Stimulated activated CD8-positive, alpha-beta memory T cell treated with anti-CD3 and anti-CD28 coated beads, Interleukin-7, amount 100 ng/mL, for 24 hours (primary cell): ENCODE results near the gene ME1.
"Not testable (repeated sequence)": the region's sequence is repeated elsewhere in the genome, so short reads cannot be mapped to it uniquely, and the experiment has no call there.

ENCODE experiments used
- DNase-seq: peaks from one replicate; pipeline ENCODE4 v3.0.0-alpha.2; 2020; ENCODE audit warnings: low read depth

Gene ME1

DNA sequence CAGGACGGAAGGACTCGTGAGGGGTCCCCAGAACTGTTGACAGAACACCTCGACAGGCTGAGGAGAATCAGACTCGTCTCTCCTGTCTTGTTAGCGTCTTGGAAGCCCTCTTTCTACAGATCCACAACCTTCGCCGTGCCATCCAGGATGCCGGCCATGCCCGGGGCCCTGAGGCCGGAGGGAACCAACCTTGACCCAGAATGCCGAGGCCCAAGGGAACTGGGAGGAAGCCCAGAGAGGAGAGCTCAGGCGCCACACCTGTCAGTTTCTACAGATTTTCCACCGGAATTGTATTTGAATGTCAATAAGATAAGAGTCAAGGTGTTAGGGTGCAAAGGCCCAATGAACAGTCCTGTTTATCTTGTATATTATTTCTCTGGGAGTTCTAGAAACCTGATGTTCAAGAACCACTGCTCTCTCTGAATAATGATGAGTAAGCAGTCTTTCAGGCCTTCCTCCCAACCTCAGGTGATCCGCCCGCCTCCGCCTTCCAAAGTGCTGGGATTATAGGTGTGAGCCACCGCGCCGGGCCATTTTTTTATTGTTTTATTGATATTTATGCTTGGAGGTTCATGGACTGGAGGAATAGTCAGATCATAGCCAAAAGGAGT lies 799 bp upstream of the ME1 start:
- no peak for DNase-seq

DNA sequence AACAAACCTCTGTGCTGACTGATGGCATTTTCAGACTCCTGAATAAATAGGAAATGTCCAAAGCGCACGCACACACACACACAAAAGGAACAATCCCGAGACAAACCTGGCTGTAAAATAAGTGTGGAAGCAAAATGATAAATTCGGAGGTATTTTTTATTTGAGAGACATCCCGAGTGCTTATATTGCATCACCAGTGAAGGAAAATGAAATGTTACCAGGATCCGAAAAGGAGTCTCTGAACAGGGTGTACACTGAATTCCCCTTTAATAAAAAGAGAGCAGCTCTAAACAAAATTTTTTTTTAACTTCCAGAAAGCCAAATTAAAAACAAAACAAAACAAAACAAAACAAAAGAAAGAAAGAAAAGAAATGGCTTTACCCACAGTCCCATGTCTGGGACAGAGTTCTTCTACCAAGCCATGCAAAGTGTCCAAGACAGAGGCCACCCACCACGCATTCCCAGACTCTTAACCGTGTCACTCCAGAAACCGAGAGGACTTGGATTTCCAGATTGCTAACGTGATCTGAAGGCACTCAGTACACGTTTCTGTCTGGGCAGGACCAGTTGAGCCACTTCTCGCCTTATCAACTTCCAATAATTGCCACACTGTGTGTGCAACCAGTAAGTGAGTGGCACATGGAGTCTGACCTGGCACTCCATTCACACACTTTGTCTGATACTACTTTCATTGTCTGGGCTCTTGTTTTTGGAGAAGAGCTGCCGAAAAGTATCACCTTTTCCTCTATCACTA lies 817 bp downstream of the ME1 start:
- DNase-seq, result no peak

DNA sequence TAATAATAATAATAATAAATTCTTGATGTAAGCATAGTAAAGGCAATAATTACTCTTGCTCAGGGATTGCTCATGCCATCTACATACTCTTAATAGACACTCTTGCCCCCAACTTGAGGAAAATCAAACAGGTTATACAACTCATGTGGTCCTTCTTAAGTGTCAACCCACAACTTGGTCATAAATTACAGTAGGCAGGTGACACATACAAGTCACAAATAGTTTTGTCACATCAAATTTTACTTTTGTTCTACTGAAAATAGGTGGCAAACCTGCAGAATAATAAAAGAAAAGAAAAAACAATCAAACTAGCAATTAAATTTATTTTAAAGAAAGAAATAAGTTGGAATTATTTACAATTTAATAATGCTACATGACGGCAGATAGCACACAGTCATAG lies 1.6 kb downstream of the ME1 start:
- DNase-seq, result no peak

DNA sequence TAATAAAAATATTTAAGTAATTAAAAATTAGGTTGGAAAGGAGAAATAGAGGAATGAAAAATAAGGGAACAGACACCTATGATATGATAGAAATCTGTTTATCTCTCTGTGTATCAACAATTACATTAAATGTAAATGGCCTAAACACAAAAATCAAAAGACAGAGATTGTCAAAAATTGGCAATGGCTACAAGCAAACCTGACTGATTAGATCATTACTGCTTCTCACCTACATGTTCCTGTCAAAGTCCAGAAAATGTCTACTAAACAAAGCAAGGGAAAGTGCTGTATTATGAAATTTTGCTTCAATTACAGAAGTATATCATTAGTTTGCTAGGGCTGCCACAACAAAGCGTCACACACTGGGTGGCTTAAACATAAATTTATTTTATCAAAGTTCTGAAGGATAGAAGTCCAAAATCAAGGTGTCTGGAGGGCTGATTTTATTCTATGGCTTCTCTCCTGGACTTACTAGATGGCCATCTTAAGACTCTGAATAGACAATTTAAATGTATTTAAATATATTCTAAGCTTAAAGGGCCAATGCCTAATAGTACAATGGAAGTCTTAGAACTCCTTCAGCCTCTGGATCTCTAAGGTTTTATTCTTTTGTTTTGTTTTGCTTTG lies 6.3 kb downstream of the ME1 start:
- DNase-seq, result no peak

DNA sequence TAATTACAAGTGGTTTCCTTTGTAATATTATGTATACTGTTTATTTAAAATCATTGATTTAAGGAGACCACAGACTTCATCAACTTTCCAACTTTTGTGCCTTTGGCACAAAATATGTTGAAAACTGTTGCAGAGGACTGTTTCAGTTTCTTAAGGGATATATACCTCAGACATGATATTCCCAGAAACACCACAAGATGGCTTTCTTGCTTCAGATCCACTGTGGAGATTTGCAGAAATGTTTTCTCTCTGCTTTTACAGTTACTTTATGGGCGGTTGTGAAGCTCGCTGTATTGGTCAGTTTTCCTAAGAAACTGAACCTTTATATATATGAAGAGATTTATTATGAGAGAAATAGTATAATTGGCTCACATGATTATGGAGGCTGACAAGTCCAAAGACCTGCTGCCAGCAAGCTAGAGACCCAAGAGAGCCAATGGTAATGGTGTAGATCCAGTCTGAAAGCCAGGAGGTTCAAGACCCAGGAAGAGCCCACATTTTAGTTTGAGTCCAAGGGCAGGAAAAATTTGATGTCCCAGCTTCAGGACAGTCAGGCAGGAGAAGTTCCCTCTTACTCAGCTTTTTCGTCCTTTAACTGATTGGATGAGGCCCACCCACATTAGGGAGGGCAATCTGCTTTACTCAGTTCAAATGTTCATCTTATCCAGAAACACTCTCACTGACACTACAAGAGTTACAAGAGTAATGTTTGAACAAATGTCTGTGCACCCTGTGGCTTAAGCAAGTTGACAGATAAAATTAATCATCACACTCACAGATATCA lies 12.8 kb downstream of the ME1 start:
- DNase-seq, result no peak

DNA sequence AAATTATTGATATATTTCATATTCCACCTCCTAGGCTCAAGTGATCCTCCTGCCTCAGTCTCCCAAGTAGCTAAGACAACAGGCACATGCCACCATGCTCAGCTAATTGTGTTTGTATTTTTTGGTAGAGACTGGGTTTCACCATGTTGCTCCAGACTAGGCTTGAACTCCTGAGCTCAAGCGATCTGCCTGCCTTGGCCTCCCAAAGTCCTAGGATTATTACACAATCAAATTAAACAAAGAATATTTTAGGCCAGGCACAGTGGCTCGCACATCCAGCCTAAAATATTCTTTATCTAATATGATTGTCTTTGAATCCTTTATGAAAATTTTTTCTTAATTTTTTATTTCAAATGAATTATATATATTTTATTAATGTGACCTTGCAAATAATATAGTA lies 17.8 kb downstream of the ME1 start:
- no peak for DNase-seq

DNA sequence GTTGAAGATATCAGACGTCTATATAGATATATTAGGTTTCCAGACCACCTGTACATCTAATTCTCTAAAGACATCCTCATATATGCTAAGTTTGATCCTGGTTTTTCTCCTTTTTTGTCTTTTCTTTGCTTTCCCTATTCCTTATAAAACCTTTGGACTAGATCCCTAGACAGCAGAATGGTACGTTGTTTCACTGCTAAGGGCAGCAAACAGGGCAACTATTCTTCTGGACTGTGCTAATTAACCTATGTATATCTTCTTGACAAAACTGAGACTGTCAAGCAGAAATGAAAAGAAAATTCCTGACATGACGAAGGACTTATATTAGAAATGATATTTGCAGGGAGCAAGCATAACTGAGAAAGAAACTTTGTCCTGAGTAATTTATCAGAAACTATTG lies 19.1 kb downstream of the ME1 start:
- no peak for DNase-seq

DNA sequence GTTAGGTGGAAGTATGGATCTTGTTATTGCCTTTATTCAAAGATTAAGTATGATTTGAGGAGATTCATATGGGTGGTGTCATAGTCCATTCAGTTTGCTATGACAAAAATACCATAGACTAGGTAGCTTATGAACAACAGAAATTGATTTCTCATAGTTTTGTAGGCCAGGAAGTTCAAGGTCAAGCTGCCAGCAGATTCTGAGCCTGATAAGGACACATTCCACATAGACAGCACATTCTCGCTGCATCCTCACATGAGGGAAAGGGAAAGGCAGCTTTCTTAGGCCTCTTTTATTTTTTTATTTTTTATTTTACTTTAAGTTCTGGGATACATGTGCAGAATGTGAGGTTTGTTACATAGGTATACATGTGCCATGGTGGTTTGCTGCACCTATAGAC lies 27.7 kb downstream of the ME1 start:
- no peak for DNase-seq

DNA sequence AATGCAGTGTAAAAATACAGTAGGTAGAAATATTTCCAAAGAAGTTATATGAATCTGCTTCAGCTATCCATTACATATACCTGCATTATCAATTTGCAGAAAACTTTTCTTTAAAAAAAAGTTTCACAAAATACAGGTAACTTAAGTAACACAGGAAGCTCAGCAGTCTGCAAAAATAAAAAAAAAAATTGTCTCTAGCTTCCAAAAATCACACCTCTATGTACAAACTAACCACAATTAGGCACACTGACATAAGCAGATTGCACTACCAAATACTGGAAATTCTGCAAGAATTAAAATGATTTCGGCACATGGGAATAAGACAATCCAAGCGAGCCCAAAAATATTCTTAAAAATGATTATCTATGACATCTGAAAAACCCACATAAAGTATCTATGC lies 41.2 kb downstream of the ME1 start:
- no peak for DNase-seq

DNA sequence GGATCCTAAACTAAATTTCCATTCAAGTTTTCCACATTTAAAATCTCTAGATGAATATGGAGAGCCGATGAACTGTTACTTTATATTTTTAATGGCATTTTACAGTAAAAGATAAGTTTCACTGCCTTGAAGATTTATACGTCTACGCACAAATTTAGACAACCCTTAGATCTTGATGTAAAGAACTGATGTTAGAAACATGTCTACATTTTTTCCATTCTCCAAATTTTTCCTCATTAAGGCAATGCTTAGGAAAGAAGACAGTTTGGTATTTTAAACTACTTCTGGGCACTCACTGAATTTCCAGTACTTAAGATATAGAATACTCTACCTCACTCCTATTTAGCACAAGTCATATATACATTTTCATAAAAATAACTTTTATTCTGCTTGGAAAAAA lies 45.4 kb downstream of the ME1 start:
- DNase-seq, result no peak

DNA sequence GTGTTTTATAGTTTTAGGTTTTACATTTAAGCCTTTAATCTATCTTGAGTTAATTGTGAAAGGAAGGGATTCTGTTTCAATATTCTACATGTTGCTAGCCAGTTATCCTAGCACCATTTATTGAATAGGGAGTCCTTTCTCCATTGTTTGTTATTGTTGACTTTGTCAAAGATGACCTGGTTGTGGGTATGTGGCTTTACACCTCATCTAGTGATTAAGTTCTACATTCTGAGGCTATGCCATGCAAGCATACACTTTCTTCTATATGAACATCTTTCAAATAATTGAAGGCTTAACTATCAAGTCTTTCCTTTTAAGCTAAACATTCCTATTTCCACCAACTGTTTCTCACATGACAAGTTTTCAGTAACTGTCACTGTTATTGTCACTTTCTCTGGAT lies 46.1 kb downstream of the ME1 start:
- DNase-seq, result no peak

DNA sequence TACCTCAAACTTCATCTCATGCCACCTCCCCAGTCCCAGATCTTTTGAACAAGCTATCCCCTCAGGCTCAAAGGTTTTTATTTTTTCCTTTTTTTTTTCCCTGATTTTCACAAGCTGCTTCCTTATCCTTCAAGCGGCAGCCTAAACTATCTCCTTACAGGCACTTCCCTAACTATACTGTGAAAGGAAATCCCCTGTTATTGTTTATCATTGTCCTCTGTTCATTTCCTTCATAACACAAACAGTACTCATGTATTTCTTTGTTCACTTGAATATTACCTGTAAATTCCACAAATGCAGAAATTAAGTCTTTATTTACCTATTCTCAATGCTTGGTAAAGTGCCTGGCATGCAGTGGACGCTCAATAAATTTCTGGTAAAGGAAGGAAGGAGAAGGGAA lies 48.9 kb downstream of the ME1 start:
- no peak for DNase-seq

DNA sequence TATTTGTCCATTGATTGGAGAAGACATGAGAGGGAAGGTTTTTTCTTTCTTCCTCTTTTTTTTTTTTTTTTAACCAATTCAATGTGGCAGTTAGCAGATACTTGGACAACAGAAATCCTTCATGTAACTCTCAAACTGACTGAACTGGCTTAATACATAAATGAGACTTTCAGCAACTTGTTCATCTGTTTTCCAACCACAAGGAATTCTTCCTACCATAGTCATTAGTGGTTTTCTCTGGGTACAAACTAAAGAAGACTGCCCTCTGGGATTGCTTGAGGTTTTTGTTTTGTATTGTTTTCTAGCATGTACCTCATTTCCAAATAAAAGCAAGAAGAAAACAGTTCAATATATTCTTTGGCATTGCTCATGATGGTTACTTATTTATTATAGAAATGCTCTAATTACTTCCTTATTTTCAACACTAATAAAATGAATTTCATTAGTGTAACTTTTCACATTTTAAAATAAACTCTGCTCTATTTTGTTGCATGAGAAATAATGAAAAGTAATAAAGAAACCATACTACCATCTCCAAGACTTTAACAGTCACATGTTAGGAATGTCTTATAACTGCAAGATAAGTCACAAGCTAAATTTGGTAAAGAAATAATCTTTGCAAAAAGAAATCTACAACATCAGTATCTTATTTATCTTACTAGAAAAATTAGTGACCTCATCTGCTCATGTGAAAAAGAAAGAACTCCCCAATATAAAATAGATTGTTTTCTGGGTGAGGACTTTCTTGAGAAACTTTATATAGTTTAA lies 52.0 kb downstream of the ME1 start:
- DNase-seq, result no peak

DNA sequence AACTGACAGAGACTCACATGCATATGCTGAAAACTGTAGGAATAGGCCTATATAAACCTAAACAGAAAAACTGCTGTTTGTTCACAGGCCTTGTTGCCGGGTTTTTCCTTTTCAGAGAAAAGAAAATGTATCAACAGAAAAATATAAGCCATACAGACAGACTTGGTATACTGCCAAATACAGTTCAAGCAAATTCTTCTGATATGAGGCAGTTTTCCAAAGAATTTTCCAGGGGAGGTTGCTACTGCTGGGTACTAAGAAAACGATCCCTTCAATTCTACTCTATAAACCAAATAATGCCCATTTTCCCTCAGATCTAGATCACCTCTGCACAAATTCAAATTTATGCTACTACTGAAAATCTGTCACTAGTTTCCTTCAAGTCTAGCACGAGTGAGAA lies 59.4 kb downstream of the ME1 start:
- no peak for DNase-seq

DNA sequence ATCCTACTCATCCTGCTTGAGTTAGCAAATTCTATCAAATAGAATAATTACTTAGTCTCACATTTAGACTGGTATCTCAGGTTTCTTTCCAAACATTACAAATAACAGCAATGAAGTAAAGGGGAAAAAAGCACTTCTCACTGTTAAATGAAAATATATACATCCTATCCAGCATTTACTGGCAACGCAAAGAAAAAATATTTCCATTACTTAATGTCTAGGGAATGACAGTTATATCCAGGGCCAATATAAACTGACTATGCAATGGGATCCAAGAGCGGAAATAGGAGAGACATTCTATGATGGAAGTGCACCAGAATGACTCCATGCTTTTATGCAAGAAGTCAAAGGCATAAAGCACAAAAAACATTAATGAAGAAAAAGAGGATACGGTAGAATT lies 60.3 kb downstream of the ME1 start:
- DNase-seq, result no peak

DNA sequence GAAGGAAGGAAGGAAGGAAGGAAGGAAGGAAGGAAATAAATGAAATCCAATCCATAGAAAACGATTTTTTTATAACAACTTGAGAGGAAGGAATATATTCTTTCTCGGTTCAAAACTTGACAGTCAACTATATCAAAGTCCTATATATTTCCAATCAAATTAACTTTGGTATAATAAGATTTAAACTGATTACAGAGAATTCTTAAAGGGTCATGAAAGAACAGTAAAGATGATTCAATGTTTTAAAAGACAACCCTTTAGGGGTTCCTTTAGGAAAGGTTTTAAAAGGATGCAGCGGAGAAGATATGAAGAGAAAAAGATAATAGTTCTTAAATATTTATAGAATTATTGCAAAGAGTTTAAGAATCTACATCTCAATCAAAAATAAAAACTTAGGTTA lies 61.2 kb downstream of the ME1 start:
- no peak for DNase-seq

DNA sequence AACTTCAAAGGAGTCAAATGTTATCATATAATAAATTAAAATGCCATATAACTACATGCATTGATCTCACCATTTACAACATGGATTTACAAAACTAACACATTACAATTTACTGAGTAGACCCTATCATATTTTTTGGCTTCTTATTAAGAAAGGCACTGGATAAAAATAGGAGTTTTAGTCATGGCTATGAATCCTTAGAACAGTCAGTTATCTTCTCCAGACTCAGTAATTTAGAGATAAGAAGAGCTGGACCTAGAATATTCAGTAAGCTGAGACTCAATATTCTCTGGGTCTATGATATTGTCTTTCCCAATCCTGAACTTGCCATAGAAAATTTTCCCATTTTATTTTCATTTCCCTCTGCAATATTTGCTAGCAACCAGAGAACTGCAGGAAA lies 62.3 kb downstream of the ME1 start:
- no peak for DNase-seq

DNA sequence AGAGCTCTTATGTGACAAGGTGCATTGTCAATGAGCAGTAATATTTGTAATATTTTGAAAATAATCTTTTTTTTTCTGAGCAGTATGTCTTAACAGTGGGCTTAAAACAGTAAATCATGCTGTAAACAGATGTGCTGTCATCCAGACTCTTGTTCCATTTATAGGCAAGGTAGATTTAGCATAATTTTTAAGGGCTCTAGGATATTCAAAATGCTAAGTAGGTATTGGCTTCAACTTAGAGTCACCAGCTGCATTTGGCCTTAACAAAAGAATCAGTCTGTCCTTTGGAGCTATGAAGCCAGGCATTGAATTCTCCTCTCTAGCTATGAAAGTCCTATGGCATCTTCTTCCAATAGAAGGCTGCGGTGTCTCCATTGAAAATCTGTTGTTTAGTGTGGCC lies 63.7 kb downstream of the ME1 start:
- DNase-seq, result no peak

DNA sequence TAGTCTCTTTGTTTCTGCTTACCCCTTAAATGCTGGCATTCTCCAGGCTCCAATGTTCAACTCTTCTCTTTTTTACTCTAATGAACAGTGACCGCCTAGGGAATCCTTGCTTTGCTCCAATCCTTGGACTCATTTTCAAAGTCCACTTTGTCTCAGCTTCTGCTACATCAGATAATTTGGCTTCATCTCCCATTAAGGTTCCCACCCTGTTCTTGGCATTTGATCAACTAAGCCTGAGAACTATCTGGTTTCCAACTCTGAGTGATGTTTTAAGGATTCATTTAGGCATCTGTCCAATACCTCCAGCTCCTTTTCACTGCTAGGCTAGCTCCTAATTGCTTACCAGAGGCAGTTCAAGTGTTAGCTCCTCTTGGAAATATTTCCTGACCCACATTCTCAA lies 64.9 kb downstream of the ME1 start:
- no peak for DNase-seq

DNA sequence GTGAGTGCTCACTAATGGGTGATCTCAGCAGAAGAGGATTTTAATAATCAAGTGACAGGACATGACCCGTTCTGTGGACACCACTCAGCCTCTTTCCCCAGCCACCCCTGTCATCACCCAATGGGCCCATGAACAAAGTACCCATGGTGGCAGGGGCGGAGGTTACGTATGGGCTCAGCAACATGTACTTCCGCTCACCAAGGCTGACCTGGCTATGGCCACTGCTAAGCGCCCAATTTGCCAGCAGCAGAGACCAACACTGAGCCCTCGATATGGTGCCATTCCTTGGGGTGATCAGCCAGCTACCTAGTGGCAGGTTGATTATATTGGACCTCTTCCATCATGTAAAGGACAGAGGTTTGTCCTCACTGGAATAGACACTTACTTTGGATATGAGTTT lies 68.5 kb downstream of the ME1 start:
- DNase-seq, result not testable (repeated sequence)

DNA sequence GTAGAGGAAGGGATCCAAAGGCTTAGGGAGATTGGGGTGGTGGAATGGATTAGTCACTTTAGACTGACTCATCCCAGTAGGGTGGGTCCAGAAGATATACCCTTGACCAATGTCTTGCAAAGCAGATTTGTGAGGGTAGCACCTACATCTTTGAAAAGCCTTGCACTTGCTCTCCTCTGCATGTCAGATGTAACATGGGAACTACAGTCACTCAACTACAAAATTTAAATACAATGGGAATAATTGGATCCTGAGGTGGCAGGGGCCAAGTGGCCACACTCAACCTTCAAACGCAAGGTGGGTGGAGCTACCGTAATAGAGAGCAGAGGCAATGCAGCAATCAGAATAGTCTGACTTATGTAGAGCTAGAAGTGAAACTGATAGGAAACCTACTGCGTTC lies 71.2 kb downstream of the ME1 start:
- DNase-seq, result no peak

DNA sequence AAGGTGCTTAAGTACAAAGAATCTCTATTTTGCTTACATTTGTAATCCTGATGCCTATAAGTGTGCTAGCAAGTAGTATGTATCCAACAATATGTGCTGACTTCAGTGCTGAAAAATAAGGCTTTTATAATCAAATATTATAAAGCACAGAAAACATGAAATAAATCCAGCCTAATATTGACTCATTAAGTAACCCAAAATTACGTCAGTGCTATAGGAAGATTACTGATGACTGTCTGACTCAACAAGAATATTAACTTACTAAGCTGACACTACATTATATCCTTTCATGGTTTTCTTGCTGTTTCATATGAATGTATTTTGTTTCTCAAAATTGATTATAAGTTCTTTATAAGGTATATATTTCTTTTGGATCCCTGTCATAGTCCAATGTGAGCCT lies 76.1 kb downstream of the ME1 start:
- DNase-seq, result no peak
